Measurements from ENCODE around the gene MICAL3. TPM values are rescaled to one million over a fixed set of nuclear protein-coding genes. Genes with fewer than 3 reads are reported as not detected.

Gene MICAL3
- total and polyA plus RNA-seq, 3 donors from 2014 or later, result 103 to 106 (median 104) TPM

DNA sequence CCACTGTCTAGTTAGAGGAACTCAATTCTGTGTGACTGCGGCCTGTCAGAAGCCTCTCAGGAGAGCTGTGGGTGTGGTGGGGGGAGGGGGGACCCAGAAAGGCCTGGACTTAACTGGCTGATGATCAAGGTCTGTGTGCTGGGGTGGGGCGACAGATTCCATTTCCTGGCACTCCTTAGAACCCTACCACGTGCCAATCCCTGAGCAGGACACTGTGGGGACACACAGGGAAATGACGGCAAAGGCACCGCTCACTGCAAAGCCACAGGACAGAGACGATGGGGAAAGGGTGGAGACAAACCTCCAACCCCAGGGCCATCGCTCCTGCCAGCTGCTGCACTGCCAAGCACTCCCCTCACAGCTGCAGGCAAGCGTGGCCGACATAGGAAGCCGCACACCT lies 191.7 kb downstream of the MICAL3 start:
- H3K36me3 ChIP-seq (ENCODE audit: low read depth, missing control alignments), result no peaks in the 10 kb centered on the region
- no peak overlapping the region for H3K4me3 ChIP-seq
- DNase-seq, result no peak

DNA sequence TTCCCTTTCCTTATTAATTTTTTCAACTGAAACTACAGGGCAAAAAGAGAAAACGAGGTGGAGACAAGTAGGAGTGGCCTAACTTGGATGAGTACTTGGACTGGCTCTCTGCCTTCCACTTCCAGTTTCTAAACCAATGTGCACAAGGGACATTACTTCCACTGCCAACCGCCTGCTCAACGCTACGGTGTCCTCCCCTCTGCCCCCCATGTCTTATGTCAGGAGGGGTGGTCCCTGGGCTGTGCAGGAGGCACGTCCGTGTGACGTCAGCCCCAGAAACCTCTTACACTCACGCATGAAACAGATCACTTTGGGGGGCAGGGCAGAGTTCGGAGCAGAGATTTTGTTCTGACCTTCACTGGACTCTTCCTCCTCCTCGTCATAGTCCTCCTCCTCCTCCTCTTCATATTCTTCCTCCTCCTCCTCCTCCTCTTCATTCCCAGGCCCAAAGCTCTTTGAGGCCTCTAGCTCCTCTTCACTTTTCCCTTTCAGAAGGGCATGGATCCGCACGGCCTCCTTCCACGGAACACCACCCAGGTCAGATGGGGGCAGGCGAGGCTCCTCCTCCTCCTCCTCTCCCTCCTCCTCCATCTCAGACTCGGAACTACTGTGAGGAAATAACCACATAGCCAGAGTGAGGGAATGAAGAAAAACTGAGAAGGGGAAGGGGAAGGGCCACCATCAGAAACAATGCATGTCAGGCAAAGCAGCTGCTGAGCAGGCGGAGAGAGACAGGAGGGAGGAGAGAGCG lies 192.7 kb downstream of the MICAL3 start:
- H3K27ac ChIP-seq, result no peak overlapping the region
- 72 to 75% methylated on average over 17 of the region's 17 CpGs for WGBS, 2 donors
- intact Hi-C loops (cut with DNase I; ENCODE audit: low total_unique reads), result no loop called here
- H3K9me3 ChIP-seq, result no peaks in the 10 kb centered on the region
- no peak overlapping the region for H3K4me3 ChIP-seq
- no peaks in the 10 kb centered on the region for H3K27me3 ChIP-seq
- no peaks in the 10 kb centered on the region for H3K36me3 ChIP-seq (ENCODE audit: low read depth, missing control alignments)
- TF ChIP-seq POLR2A (IDR thresholded peaks at IDR 0.05), result no peak
- TF ChIP-seq, protein P1, sequence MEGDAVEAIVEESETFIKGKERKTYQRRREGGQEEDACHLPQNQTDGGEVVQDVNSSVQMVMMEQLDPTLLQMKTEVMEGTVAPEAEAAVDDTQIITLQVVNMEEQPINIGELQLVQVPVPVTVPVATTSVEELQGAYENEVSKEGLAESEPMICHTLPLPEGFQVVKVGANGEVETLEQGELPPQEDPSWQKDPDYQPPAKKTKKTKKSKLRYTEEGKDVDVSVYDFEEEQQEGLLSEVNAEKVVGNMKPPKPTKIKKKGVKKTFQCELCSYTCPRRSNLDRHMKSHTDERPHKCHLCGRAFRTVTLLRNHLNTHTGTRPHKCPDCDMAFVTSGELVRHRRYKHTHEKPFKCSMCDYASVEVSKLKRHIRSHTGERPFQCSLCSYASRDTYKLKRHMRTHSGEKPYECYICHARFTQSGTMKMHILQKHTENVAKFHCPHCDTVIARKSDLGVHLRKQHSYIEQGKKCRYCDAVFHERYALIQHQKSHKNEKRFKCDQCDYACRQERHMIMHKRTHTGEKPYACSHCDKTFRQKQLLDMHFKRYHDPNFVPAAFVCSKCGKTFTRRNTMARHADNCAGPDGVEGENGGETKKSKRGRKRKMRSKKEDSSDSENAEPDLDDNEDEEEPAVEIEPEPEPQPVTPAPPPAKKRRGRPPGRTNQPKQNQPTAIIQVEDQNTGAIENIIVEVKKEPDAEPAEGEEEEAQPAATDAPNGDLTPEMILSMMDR (IDR thresholded peaks at IDR 0.05), result no peak
- no peaks in the 10 kb centered on the region for H3K4me1 ChIP-seq
- no peak for DNase-seq

More for the DNA sequence above, 191.7 kb downstream of the MICAL3 start:
- 80 to 94% methylated on average over 6 to 10 of the region's 10 CpGs for WGBS, 2 donors
- H3K4me1 ChIP-seq, result no peaks in the 10 kb centered on the region
- intact Hi-C loops (cut with DNase I; ENCODE audit: low total_unique reads), result no loop called here
- no peaks in the 10 kb centered on the region for H3K27me3 ChIP-seq
- no peak overlapping the region for H3K27ac ChIP-seq
- TF ChIP-seq POLR2A (IDR thresholded peaks at IDR 0.05), result no peak
- TF ChIP-seq, protein P1 (IDR thresholded peaks at IDR 0.05), result no peak
- no peaks in the 10 kb centered on the region for H3K9me3 ChIP-seq

DNA sequence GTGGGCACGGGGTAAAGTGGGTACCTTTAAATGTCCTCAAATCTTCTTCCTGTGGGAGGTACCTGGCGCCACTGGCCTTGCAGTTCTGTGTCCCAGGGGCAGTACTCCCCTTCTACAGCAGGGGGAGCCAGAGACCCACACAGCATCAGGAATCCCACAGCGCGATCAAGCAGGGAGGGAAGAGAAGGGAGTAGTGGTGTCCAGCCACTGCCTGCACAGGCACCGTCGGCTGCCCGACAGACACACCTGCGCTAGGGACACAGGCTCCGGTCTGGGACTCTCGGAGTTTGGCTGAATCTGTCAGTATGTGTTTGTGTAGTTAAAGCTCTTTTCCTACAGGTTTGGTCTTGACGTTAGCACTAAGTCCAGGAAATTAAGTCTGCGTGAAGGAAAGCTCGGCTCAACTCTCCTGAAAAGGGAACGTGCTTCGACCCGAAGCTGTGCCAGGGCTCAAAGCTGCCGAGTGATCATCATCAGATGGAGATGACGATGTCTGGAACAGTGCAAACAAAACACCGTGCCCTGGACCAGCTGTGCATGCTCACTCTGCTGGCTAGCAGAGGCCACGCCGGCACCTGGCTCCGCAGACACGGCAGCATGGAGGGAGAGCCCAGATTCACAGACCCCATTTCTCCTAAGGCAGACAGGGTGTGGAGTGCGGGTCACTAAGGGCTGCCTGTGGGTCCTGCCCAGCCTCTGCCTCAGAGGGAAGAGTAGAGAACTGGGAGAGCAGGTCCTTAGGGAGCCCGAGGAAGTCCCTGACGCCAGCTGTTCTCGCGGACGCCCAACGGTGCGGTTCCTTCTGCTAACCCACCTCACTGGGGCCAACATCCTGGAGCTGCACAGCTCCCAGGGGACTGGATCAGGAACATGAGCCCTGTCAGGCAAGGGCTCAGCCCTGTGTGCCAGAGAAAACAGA lies 194.1 kb downstream of the MICAL3 start:
- H3K9me3 ChIP-seq, result no peaks in the 10 kb centered on the region
- WGBS, 2 donors, result 49 to 56% methylated on average over 19 to 31 of the region's 31 CpGs
- intact Hi-C loops (cut with DNase I; ENCODE audit: low total_unique reads), result no loop called here
- H3K36me3 ChIP-seq (ENCODE audit: low read depth, missing control alignments), result no peaks in the 10 kb centered on the region
- no peaks in the 10 kb centered on the region for H3K4me1 ChIP-seq
- no peak overlapping the region for H3K4me3 ChIP-seq
- no peak overlapping the region for H3K27ac ChIP-seq
- peak; percentile 92 for DNase-seq
- TF ChIP-seq, protein P1 (IDR thresholded peaks at IDR 0.05), result peak; percentile 93 to 99 (median 97)
- TF ChIP-seq POLR2A (IDR thresholded peaks at IDR 0.05), result no peak
- no peaks in the 10 kb centered on the region for H3K27me3 ChIP-seq

DNA sequence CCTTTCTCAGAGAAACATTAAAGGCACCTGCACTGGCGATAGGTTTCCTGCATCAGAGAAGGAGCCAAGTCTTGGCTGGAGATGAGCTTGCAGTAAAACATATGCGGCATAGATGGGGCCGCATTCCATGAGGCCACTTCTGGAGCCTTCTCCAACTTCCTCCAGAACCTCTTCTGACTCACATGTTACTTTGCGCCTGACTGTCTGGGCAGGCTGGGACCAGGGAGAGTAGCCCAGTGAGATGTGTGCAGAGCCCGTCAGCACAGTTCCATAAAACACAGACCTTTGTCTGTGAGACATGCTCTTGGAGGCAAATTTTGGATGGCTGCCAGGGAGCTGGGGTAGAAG lies 194.7 kb downstream of the MICAL3 start:
- Histone ChIP-seq H3K4me3 (no peak overlapping the region), H3K4me1 (no peaks in the 10 kb centered on the region), H3K36me3 (ENCODE audit: low read depth, missing control alignments) (no peaks in the 10 kb centered on the region), H3K9me3 (no peaks in the 10 kb centered on the region), H3K27me3 (no peaks in the 10 kb centered on the region), H3K27ac (no peak overlapping the region)
- TF ChIP-seq, protein P1 (IDR thresholded peaks at IDR 0.05), result no peak
- TF ChIP-seq POLR2A (IDR thresholded peaks at IDR 0.05), result no peak
- intact Hi-C loops (cut with DNase I; ENCODE audit: low total_unique reads), result loop anchor here (5.0 kb wide), 1 partner anchor 248 kb away; the partner anchor contains the start of gene PEX26
- 86 to 90% methylated on average over 3 to 5 of the region's 5 CpGs for WGBS, 2 donors
- DNase-seq, result no peak

Measured in testis (tissue), 3 donors.